ENCODE results near the gene RYR2. TPM values are rescaled to one million over a fixed set of nuclear protein-coding genes. Genes with fewer than 3 reads are reported as not detected.

Gene RYR2
- total RNA-seq, 2 donors from 2014 or later, result 0.05 to 0.39 TPM

GRCh38 chr1:237012361-237012760 is 29.6 kb upstream of the RYR2 start:
- Mint-ChIP-seq H3K4me1 (no peaks in the 10 kb centered on the region), H3K36me3 (ENCODE audit: low read depth) (no peaks in the 10 kb centered on the region), H3K27ac (no peak overlapping the region), H3K4me3 (no peak overlapping the region), H3K27me3 (peaks cover 22% of the 10 kb centered on the region)
- ATAC-seq (no peak), DNase-seq (no peak)
- H3K9me3 ChIP-seq (ENCODE audit: control insufficient read depth, low read length, poor library complexity, severe bottlenecking), result no peaks in the 10 kb centered on the region

DNA sequence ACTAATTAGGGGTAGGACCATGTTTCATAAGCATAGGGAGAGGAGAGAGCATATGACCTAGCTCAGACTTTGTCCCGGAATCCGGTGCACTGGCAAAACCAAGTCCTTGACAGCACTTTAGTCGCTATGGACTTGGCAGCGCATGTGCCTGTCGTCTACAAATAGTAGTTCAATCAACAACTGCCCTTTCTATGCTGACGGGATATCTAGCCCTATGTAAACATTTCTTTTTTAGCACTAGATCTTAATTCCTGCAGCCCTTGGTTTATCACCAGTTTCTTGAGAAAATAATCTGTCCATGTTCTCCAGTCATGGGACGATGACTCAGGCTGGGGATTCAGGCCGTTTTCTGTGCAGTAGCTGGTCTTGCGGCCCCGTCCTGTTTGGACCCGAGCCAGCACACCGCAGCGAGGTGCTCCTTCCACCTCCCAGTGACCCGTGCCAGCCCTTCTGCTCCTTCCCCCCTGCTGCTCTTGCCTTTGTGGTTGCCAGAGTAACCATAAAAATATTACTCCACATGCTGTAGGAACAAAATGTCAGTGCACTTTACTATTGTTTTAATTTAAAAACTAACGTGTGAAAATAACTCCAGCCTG is 29.1 kb upstream of the RYR2 start:
- DNase-seq (no peak), ATAC-seq (no peak)
- Mint-ChIP-seq H3K36me3 (ENCODE audit: low read depth) (no peaks in the 10 kb centered on the region), H3K27ac (no peak overlapping the region), H3K27me3 (peaks cover 18% of the 10 kb centered on the region), H3K4me3 (no peak overlapping the region), H3K4me1 (no peaks in the 10 kb centered on the region)
- H3K9me3 ChIP-seq (ENCODE audit: control insufficient read depth, low read length, poor library complexity, severe bottlenecking), result no peaks in the 10 kb centered on the region

DNA sequence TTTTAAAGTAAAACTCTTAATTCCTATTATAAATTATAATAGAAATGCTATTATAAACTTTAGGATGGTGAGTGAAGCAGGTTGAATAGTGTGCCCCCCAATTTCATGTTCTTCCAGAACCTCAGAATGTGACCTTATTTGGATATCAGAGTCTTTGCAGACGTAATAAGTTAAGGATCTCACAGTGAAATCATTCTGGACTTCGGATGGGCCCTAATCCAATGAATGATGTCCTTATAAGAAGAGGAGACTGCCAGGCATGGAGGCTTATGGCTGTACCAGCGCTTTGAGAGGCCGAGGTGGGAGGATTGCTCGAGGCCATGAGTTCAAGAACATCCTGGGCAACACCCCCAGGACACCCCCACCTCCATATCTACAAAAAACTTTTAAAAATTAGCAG is 28.4 kb upstream of the RYR2 start:
- H3K9me3 ChIP-seq (ENCODE audit: control insufficient read depth, low read length, poor library complexity, severe bottlenecking), result no peaks in the 10 kb centered on the region
- DNase-seq (no peak), ATAC-seq (no peak)
- Mint-ChIP-seq H3K36me3 (ENCODE audit: low read depth) (no peaks in the 10 kb centered on the region), H3K27me3 (peaks cover 13% of the 10 kb centered on the region), H3K27ac (no peak overlapping the region), H3K4me1 (no peaks in the 10 kb centered on the region), H3K4me3 (no peak overlapping the region)

DNA sequence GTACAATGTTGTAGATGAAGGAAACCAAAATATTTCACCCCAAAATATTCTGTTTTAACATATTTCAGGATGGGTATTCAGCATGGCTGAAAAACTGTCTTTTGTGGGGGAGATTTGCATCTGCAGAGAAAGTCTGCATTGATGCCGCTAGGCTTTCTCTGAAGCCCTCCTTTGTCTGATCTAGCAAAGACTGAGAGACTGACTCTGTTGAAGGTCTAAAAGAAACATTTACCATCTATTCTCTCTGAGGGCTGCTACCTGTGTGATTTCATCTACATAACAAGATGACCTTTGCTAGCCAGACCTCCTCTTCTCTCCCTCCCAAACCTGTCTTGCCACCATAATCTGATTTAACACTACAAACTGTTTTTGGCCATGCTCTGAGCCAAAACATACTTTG is 25.4 kb upstream of the RYR2 start:
- Mint-ChIP-seq H3K27me3 (peaks cover 6% of the 10 kb centered on the region), H3K4me1 (no peaks in the 10 kb centered on the region), H3K4me3 (no peak overlapping the region), H3K36me3 (ENCODE audit: low read depth) (no peaks in the 10 kb centered on the region), H3K27ac (no peak overlapping the region)
- no peaks in the 10 kb centered on the region for H3K9me3 ChIP-seq (ENCODE audit: control insufficient read depth, low read length, poor library complexity, severe bottlenecking)
- DNase-seq (no peak), ATAC-seq (no peak)

GRCh38 chr1:237018896-237019295 is 23.1 kb upstream of the RYR2 start:
- Mint-ChIP-seq H3K27ac (no peak overlapping the region), H3K27me3 (no peaks in the 10 kb centered on the region), H3K36me3 (ENCODE audit: low read depth) (no peaks in the 10 kb centered on the region), H3K4me3 (no peak overlapping the region), H3K4me1 (no peaks in the 10 kb centered on the region)
- H3K9me3 ChIP-seq (ENCODE audit: control insufficient read depth, low read length, poor library complexity, severe bottlenecking), result no peaks in the 10 kb centered on the region
- ATAC-seq, result no peak
- DNase-seq, result no peak

GRCh38 chr1:237025358-237026074 is 16.5 kb upstream of the RYR2 start:
- no peak for DNase-seq

GRCh38 chr1:237029240-237029639 is 12.7 kb upstream of the RYR2 start:
- no peak for ATAC-seq
- Mint-ChIP-seq H3K4me3 (no peak overlapping the region), H3K4me1 (no peaks in the 10 kb centered on the region), H3K36me3 (ENCODE audit: low read depth) (no peaks in the 10 kb centered on the region), H3K27me3 (peaks cover 25% of the 10 kb centered on the region), H3K27ac (no peak overlapping the region)
- no peak for DNase-seq
- no peaks in the 10 kb centered on the region for H3K9me3 ChIP-seq (ENCODE audit: control insufficient read depth, low read length, poor library complexity, severe bottlenecking)

More at GRCh38 chr1:237025358-237026074, 16.5 kb upstream of the RYR2 start:
- H3K9me3 ChIP-seq (ENCODE audit: control insufficient read depth, low read length, poor library complexity, severe bottlenecking), result no peaks in the 10 kb centered on the region
- H3K4me3 Mint-ChIP-seq, result no peak overlapping the region
- no peaks in the 10 kb centered on the region for H3K4me1 Mint-ChIP-seq
- peaks cover 18% of the 10 kb centered on the region for H3K27me3 Mint-ChIP-seq
- ATAC-seq, result no peak
- no peak overlapping the region for H3K27ac Mint-ChIP-seq
- no peaks in the 10 kb centered on the region for H3K36me3 Mint-ChIP-seq (ENCODE audit: low read depth)

DNA sequence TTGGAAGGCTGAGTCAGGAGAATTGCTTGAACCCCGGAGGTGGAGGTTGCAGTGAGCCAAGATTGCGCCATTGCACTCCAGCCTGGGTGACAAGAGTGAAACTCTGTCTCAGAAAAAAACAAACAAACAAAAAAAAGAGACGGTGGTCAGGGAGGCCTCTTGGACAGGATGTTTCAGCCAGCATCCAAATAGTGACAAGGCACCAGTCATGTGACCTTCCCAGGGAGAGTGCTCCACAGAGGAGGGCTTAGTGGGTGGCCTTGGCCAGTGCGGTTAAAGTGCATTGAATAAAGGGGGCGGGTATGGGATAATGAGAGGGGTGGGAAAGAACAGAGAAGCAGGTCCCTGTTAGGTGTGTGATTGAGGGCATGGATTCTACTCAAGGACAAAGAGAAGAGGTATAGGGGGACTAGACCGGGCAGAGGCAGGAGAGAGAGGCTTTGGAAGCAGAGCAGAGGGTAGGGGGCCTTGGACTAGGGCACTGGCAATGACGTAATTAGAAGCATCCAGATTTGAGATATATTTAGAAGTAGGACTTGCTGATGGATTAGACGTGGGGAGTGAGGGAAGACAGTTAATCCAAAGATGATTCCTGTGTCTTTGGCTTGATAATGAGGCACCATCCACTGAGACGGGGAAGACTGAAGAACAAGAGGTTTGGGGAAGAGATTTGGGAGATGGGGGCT is 12.0 kb upstream of the RYR2 start:
- Mint-ChIP-seq H3K27ac (no peak overlapping the region), H3K27me3 (peaks cover 29% of the 10 kb centered on the region), H3K36me3 (ENCODE audit: low read depth) (no peaks in the 10 kb centered on the region), H3K4me3 (no peak overlapping the region), H3K4me1 (no peaks in the 10 kb centered on the region)
- H3K9me3 ChIP-seq (ENCODE audit: control insufficient read depth, low read length, poor library complexity, severe bottlenecking), result no peaks in the 10 kb centered on the region
- DNase-seq (no peak), ATAC-seq (no peak)

- ATAC-seq, result no peak
- no peak for DNase-seq
- Mint-ChIP-seq H3K4me1 (no peaks in the 10 kb centered on the region), H3K27ac (no peak overlapping the region), H3K36me3 (ENCODE audit: low read depth) (no peaks in the 10 kb centered on the region), H3K27me3 (peaks cover 29% of the 10 kb centered on the region), H3K4me3 (no peak overlapping the region)
- no peaks in the 10 kb centered on the region for H3K9me3 ChIP-seq (ENCODE audit: control insufficient read depth, low read length, poor library complexity, severe bottlenecking)
These were observed 10.5 kb upstream of the RYR2 start for GRCh38 chr1:237031480-237031879.

DNA sequence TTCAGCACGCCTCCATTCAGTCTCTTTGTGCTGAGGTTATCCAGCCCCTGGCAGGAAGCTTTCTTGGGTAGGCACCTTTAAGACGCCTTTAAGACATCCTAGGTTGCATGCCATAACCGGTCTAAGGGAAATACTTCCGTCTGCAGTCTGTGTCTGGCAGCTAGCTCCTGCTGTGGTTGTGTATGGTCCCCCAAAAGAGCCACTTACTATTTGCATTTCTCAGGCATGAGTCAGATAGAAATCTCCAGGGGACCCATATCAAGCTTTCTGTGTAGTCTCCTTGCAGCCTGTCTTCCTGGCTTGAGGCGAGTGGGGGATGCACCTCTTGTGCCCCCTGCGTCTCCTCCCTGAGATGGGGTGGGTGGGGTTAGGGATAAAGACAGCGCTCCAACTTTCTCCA is 10.0 kb upstream of the RYR2 start:
- no peak overlapping the region for H3K4me3 Mint-ChIP-seq
- no peaks in the 10 kb centered on the region for H3K36me3 Mint-ChIP-seq (ENCODE audit: low read depth)
- H3K27ac Mint-ChIP-seq, result no peak overlapping the region
- ATAC-seq (no peak), DNase-seq (no peak)
- peaks cover 29% of the 10 kb centered on the region for H3K27me3 Mint-ChIP-seq
- H3K4me1 Mint-ChIP-seq, result no peaks in the 10 kb centered on the region
- H3K9me3 ChIP-seq (ENCODE audit: control insufficient read depth, low read length, poor library complexity, severe bottlenecking), result no peaks in the 10 kb centered on the region

- DNase-seq, result no peak
- Mint-ChIP-seq H3K27me3 (peaks cover 19% of the 10 kb centered on the region), H3K36me3 (ENCODE audit: low read depth) (no peaks in the 10 kb centered on the region), H3K27ac (no peak overlapping the region), H3K4me3 (no peak overlapping the region), H3K4me1 (no peaks in the 10 kb centered on the region)
- H3K9me3 ChIP-seq (ENCODE audit: control insufficient read depth, low read length, poor library complexity, severe bottlenecking), result no peaks in the 10 kb centered on the region
- ATAC-seq, result no peak
These were observed 8.9 kb upstream of the RYR2 start for GRCh38 chr1:237033061-237033460.

GRCh38 chr1:237033804-237034203 is 8.2 kb upstream of the RYR2 start:
- DNase-seq (no peak), ATAC-seq (no peak)
- no peaks in the 10 kb centered on the region for H3K36me3 Mint-ChIP-seq (ENCODE audit: low read depth)
- H3K4me3 Mint-ChIP-seq, result no peak overlapping the region
- H3K27me3 Mint-ChIP-seq, result peaks cover 16% of the 10 kb centered on the region
- H3K4me1 Mint-ChIP-seq, result no peaks in the 10 kb centered on the region
- no peaks in the 10 kb centered on the region for H3K9me3 ChIP-seq (ENCODE audit: control insufficient read depth, low read length, poor library complexity, severe bottlenecking)
- no peak overlapping the region for H3K27ac Mint-ChIP-seq

DNA sequence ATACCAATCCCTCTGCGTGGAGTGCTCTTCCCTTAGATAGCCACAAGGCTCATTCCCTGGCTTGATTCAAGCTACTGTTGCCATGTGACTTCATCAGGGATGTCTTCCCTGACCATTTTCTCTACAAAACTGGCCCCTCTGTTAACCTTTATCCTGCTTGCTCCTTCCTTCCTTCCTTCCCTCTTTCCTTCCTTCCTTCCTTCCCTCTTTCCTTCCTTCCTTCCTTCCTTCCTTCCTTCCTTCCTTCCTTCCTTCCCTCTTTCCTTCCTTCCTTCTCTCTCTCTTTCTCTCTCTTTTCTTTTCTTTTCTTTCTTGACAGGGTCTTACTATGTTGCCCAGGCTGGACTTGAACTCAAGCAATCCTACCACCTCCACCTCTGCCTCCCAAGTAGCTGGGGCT is 6.2 kb upstream of the RYR2 start:
- ATAC-seq (no peak), DNase-seq (no peak)
- Mint-ChIP-seq H3K27ac (no peak overlapping the region), H3K4me3 (no peak overlapping the region), H3K27me3 (peaks cover 17% of the 10 kb centered on the region), H3K36me3 (ENCODE audit: low read depth) (no peaks in the 10 kb centered on the region), H3K4me1 (no peaks in the 10 kb centered on the region)
- no peaks in the 10 kb centered on the region for H3K9me3 ChIP-seq (ENCODE audit: control insufficient read depth, low read length, poor library complexity, severe bottlenecking)

DNA sequence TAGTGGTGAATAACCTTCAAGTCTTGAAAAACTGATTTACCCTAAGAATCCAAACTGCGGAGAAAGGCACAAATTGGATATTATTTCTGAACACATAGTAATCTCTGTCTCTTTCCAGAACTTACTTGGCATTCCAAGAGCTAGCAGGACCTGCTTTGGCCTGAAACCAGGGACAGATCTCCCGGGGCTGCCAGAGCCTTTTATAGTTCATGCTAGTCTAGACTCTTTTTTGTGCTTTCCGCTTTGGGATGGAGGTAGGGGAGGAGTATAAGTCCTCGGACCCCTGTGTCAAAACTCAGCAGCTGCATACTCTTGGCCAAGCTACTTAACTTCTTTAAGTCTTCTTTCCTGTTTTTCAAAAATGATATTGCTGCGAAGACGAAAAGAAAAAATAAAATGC is 3.8 kb upstream of the RYR2 start:
- Mint-ChIP-seq H3K36me3 (ENCODE audit: low read depth) (peaks cover 3% of the 10 kb centered on the region), H3K27me3 (peaks cover 26% of the 10 kb centered on the region), H3K4me1 (peaks cover 4% of the 10 kb centered on the region), H3K4me3 (no peak overlapping the region), H3K27ac (no peak overlapping the region)
- DNase-seq, result no peak
- no peak for ATAC-seq
- no peaks in the 10 kb centered on the region for H3K9me3 ChIP-seq (ENCODE audit: control insufficient read depth, low read length, poor library complexity, severe bottlenecking)

Data from T-helper 17 cell (primary cell).